Fibroblast of the aortic adventitia (primary cell): ENCODE data around the gene GTPBP3. TPM values are rescaled to one million over a fixed set of nuclear protein-coding genes. Genes with fewer than 3 reads are reported as not detected.
A peak's percentile ranks its signal among the peaks of the same experiment; 100 is the strongest.

Source experiments
- DNase-seq: peaks from one replicate; pipeline ENCODE4 v3.0.0-alpha.2; 2010; ENCODE audit warnings: low read depth
- H3K4me3 ChIP-seq: 2 replicates; pipeline ENCODE4 v1.5.1; 2011; ENCODE audit warnings: low read depth, mild to moderate bottlenecking, control low read depth, low read length, moderate library complexity
- CTCF ChIP-seq: IDR thresholded peaks from 2 replicates; pipeline ENCODE4 v1.5.1; 2011; ENCODE audit warnings: mild to moderate bottlenecking, low read length, control low read depth, inconsistent platforms; ENCODE audit not compliant: insufficient read depth
- total RNA-seq: library from RNA; depleted of rRNA; stranded (reverse); fragments of >200 nt; gene quantifications from 2 replicates; pipeline ENCODE4 v1.2.3, GENCODE V29; 2012; ENCODE audit warnings: low replicate concordance

Gene GTPBP3
- total RNA-seq, 1 donor: 12.1 TPM

GRCh38 chr19:17309965-17310461, 27.3 kb upstream of the GTPBP3 start:
- no peak for DNase-seq
- H3K4me3 ChIP-seq: peak overlapping the region; percentile 92
- no peak for TF ChIP-seq CTCF

- no peak for TF ChIP-seq CTCF
- DNase-seq: peak; percentile 35
- H3K4me3 ChIP-seq: no peak overlapping the region
Observed at GRCh38 chr19:17311455-17312188, 25.7 kb upstream of the GTPBP3 start.

GRCh38 chr19:17312189-17313113, 24.9 kb upstream of the GTPBP3 start:
- TF ChIP-seq CTCF: no peak
- no peak for DNase-seq
- H3K4me3 ChIP-seq: no peak overlapping the region

- no peak for DNase-seq
- no peak for TF ChIP-seq CTCF
- no peak overlapping the region for H3K4me3 ChIP-seq
Observed at GRCh38 chr19:17314007-17314593, 23.3 kb upstream of the GTPBP3 start.

- no peak for TF ChIP-seq CTCF
- DNase-seq: no peak
- H3K4me3 ChIP-seq: no peak overlapping the region
Observed at GRCh38 chr19:17318966-17319365, 18.4 kb upstream of the GTPBP3 start.

- no peak for TF ChIP-seq CTCF
- no peak overlapping the region for H3K4me3 ChIP-seq
- DNase-seq: no peak
Observed at GRCh38 chr19:17319473-17320238, 17.7 kb upstream of the GTPBP3 start.
